Adrenal gland (tissue), 12 donors: ENCODE results near the gene GRAP2. TPM values are rescaled to one million over a fixed set of nuclear protein-coding genes. Genes with fewer than 3 reads are reported as not detected.
A peak's percentile ranks its signal among the peaks of the same experiment; 100 is the strongest.

Experiments
- DNase-seq, 7 donors: peaks; one replicate each; pipeline ENCODE4 v3.0.0-alpha.2; 2019 to 2020
- H3K27ac ChIP-seq, 5 donors: fragments of 200-600 bp; sonication (generic) in 4 of 5; 1 replicate in 3 of 5; 2 replicates in 2 of 5; pipeline versions ENCODE4 v1.5.1 to v1.8.0; 2016 to 2020; ENCODE audit warnings: mild to moderate bottlenecking in 1 of 5
- H3K27me3 ChIP-seq: fragments of 200-600 bp; 2 replicates; pipeline ENCODE4 v1.8.0; 2021
- H3K36me3 ChIP-seq, 2 donors: fragments of 200-600 bp; replicated peaks in 1 of 2; 1 replicate in 1 of 2; 2 replicates in 1 of 2; pipeline versions ENCODE4 v1.5.1 to v1.8.0; 2018 to 2022
- H3K4me1 ChIP-seq, 2 donors: fragments of 200-600 bp; replicated peaks in 1 of 2; 1 replicate in 1 of 2; 2 replicates in 1 of 2; pipeline versions ENCODE4 v1.5.1 to v1.8.0; 2018 to 2021
- H3K4me3 ChIP-seq, 4 donors: fragments of 200-600 bp; sonication (generic) in 3 of 4; one replicate each; pipeline ENCODE4 v1.5.1; 2016 to 2018
- H3K9me3 ChIP-seq, 3 donors: fragments of 200-600 bp; sonication (generic) in 1 of 3; replicated peaks in 1 of 3; 1 replicate in 2 of 3; 2 replicates in 1 of 3; pipeline versions ENCODE4 v1.5.1 to v1.8.0; 2016 to 2021
- CTCF ChIP-seq, 6 experiments: fragments of 450-650 bp in 4 of 6; fragments of 200-600 bp in 2 of 6; sonication (generic) in 1 of 6; IDR thresholded peaks; 1 replicate in 5 of 6; 2 replicates in 1 of 6; pipeline versions ENCODE4 v1.5.1 to v1.8.0; 2016 to 2021; ENCODE audit warnings: antibody characterized with exemption in 6 of 6, mild to moderate bottlenecking in 2 of 6, moderate library complexity in 1 of 6
- POLR2A ChIP-seq, 2 donors: fragments of 450-650 bp; IDR thresholded peaks; one replicate each; pipeline ENCODE4 v1.6.1; 2017; ENCODE audit warnings: antibody characterized with exemption in 2 of 2, mild to moderate bottlenecking in 2 of 2, moderate library complexity in 1 of 2
- WGBS, 4 donors: extraction: QIAGEN DNeasy Blood & Tissue Kit in 2 of 4; methylation state at CpG; one replicate each; pipeline versions ENCODE4 v1.1.5 to v1.1.7; 2013 to 2017; 5-methylcytosine and 5-hydroxymethylcytosine counted together
- intact Hi-C, 2 donors: fragments of 100-400 bp; cut with DNase I; formaldehyde crosslinking; loops; one replicate each; pipeline versions ENCODE4 v1.14.1 to v1.15.0; 2022 to 2023
- polyA plus RNA-seq, 3 donors: library from polyadenylated mRNA; stranded (reverse); fragments of 200-250 nt in 2 of 3; fragments of 350-450 nt in 1 of 3; fragmentation: Illumina TruSeq in 1 of 3; extraction: RNeasy Lipid Tissue Mini Kit (QIAGEN cat#74804) in 1 of 3; gene quantifications; one replicate each; pipeline ENCODE4 v1.2.3, GENCODE V29; 2013 to 2014
- total RNA-seq, 9 donors: library from RNA; depleted of rRNA in 4 of 9; stranded (reverse); fragments of >200 nt in 4 of 9; fragments of 120-200 nt in 1 of 9; fragmentation: NEBNext Ultra II Directional in 1 of 9; extraction: Animal tissue kit (Norgen Biotek cat#: 25700) in 1 of 9; gene quantifications; one replicate each; pipeline versions ENCODE4 v1.1.0 to v1.2.4, GENCODE V29; 2013 to 2023
- donor health status: healthy with polysubstance abuse.
- donor health status: Bipolar disorder and iron deficiency.
- donor health status: DM: yes; HTN: yes; CAD: no.
- donor health status: DM: no; HTN: no; CAD: no.
- donor health status: DM: no; HTN: no; CAD: no.
- donor health status: DM: yes; HTN: yes; CAD: no.

GRAP2 gene
- total and polyA plus RNA-seq, 12 donors = 0.28 to 1.7 (median 0.61) TPM; not detected in 1

- Histone ChIP-seq H3K9me3 (no peaks in the 10 kb centered on the region), H3K36me3 (no peaks in the 10 kb centered on the region), H3K27me3 (peaks cover 15% of the 10 kb centered on the region), H3K4me3 (no peak overlapping the region), H3K4me1 (no peaks in the 10 kb centered on the region), H3K27ac (no peak overlapping the region)
- no peak for DNase-seq
- TF ChIP-seq POLR2A (IDR thresholded peaks at IDR 0.05) = no peak
- no peak for TF ChIP-seq CTCF (IDR thresholded peaks at IDR 0.05)
- intact Hi-C loops = no loop called here
- 48 to 61% (median 53%) methylated on average over 2 of the region's 2 CpGs for WGBS, 4 donors
Measured at GRCh38 chr22:39931251-39931650, 30.4 kb downstream of the GRAP2 start.

GRCh38 chr22:39932166-39932565, 31.3 kb downstream of the GRAP2 start:
- Histone ChIP-seq H3K9me3 (no peaks in the 10 kb centered on the region), H3K4me1 (no peaks in the 10 kb centered on the region), H3K4me3 (no peak overlapping the region), H3K36me3 (no peaks in the 10 kb centered on the region), H3K27ac (no peak overlapping the region), H3K27me3 (peaks cover 7% of the 10 kb centered on the region)
- no peak for TF ChIP-seq POLR2A (IDR thresholded peaks at IDR 0.05)
- no peak for TF ChIP-seq CTCF (IDR thresholded peaks at IDR 0.05)
- intact Hi-C loops = no loop called here
- DNase-seq = no peak
- WGBS, 4 donors = 51 to 76% (median 68%) methylated on average over 2 of the region's 2 CpGs

GRCh38 chr22:39932918-39933649, 32.2 kb downstream of the GRAP2 start:
- no peaks in the 10 kb centered on the region for H3K9me3 ChIP-seq
- WGBS, 4 donors = 64 to 72% (median 67%) methylated on average over 7 of the region's 7 CpGs
- TF ChIP-seq CTCF (IDR thresholded peaks at IDR 0.05) (peak in 5 of 6 experiments; percentile 14 to 48 (median 29)), POLR2A (IDR thresholded peaks at IDR 0.05) (no peak)
- H3K36me3 ChIP-seq = no peaks in the 10 kb centered on the region
- intact Hi-C loops = no loop called here
- no peaks in the 10 kb centered on the region for H3K4me1 ChIP-seq
- peak in 3 of 7 donors; percentile 12 to 35 (median 18) for DNase-seq
- peaks cover 14% of the 10 kb centered on the region for H3K27me3 ChIP-seq
- H3K27ac ChIP-seq = no peak overlapping the region
- no peak overlapping the region for H3K4me3 ChIP-seq

GRCh38 chr22:39933741-39934140, 32.9 kb downstream of the GRAP2 start:
- Histone ChIP-seq H3K4me3 (no peak overlapping the region), H3K4me1 (no peaks in the 10 kb centered on the region), H3K27me3 (peaks cover 19% of the 10 kb centered on the region), H3K9me3 (no peaks in the 10 kb centered on the region), H3K27ac (no peak overlapping the region), H3K36me3 (no peaks in the 10 kb centered on the region)
- intact Hi-C loops = no loop called here
- WGBS, 4 donors = 83 to 92% (median 84%) methylated on average over 8 of the region's 8 CpGs
- DNase-seq = no peak
- no peak for TF ChIP-seq CTCF (IDR thresholded peaks at IDR 0.05)
- no peak for TF ChIP-seq POLR2A (IDR thresholded peaks at IDR 0.05)
